LNCAP (cell line): Measurements from ENCODE around the gene CDKL5.

Experiments used
- TF ChIP-seq, protein P1 (sequence below): fragments of 450-650 bp; IDR thresholded peaks from 2 replicates; pipeline ENCODE4 v1.5.1; 2017; ENCODE audit warnings: mild to moderate bottlenecking

CDKL5 gene

DNA sequence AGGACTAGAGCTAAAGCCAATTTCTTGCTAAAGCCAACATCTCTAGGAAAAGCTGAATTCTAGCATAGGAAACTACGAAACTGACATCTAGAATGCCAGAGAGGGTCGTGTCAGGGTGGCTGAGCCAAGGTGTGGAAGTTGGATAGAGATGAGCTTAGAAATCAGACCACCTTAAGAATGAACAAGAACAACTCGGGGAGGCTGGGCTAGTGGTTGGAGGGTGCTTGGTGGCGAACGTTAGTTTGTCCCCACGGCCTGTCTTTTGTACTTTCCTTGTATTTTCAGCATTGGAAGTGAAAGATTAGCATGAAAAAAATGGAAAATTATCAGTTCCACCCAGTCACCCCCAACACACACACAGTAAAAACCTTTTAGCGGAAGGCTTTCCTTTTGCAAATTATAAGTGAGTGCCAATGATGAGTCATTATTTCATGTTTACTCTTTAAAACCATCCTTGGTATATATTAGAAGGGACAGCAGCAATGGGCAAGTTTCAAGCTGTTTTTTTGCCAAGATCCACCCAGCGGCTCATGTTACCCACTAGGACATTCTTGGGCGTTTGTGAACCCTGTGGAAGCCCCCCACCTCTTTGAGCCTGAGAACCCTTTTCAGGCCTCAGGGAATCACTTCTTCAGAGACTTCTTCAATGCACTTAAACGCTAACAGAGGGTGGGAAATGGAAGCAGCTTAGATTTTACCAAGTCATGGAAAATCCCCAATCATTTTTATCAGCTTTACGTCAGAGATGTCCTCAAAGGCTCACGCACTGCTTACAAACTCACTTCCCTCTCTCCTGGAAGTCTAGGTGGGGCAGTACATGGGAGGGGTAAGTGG lies 277.2 kb downstream of the CDKL5 start:
- TF ChIP-seq, protein P1, sequence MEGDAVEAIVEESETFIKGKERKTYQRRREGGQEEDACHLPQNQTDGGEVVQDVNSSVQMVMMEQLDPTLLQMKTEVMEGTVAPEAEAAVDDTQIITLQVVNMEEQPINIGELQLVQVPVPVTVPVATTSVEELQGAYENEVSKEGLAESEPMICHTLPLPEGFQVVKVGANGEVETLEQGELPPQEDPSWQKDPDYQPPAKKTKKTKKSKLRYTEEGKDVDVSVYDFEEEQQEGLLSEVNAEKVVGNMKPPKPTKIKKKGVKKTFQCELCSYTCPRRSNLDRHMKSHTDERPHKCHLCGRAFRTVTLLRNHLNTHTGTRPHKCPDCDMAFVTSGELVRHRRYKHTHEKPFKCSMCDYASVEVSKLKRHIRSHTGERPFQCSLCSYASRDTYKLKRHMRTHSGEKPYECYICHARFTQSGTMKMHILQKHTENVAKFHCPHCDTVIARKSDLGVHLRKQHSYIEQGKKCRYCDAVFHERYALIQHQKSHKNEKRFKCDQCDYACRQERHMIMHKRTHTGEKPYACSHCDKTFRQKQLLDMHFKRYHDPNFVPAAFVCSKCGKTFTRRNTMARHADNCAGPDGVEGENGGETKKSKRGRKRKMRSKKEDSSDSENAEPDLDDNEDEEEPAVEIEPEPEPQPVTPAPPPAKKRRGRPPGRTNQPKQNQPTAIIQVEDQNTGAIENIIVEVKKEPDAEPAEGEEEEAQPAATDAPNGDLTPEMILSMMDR: no peak
